Measurements from ENCODE around the gene OR1C1.

GRCh38 chr1:247749870-247750269 is 10.5 kb downstream of the OR1C1 start:
- no peak for TF ChIP-seq POLR2A (IDR thresholded peaks at IDR 0.05; ENCODE audit: low read length)
- no peak for TF ChIP-seq GATA1 (IDR thresholded peaks at IDR 0.05; ENCODE audit: low read depth, low read length)

Measured in erythroblast (primary cell).